Body of pancreas (tissue), 4 donors: ENCODE data around the gene NFKBIB. TPM values are rescaled to one million over a fixed set of nuclear protein-coding genes. Genes with fewer than 3 reads are reported as not detected.

Experiments used
- ATAC-seq: fragments of 150-250 bp; one replicate; pipeline ENCODE4 v1.9.1; 2016
- DNase-seq, 4 donors: peaks; one replicate each; pipeline ENCODE4 v3.0.0-alpha.2; 2019
- H3K27ac ChIP-seq, 4 donors: fragments of 200-600 bp; sonication (generic); 1 replicate in 3 of 4; 2 replicates in 1 of 4; pipeline versions ENCODE4 v1.5.1 to v1.6.1; 2016 to 2019; ENCODE audit warnings: mild to moderate bottlenecking in 1 of 4, mixed read lengths in 1 of 4, moderate library complexity in 1 of 4
- H3K27me3 ChIP-seq, 2 donors: fragments of 200-600 bp; sonication (generic); one replicate each; pipeline ENCODE4 v1.6.0; 2016; ENCODE audit warnings: mild to moderate bottlenecking in 1 of 2
- H3K36me3 ChIP-seq, 2 donors: fragments of 200-600 bp; sonication (generic); replicated peaks in 1 of 2; 2 replicates each; pipeline ENCODE4 v1.5.1; 2016; ENCODE audit warnings: low read depth in 2 of 2; ENCODE audit not compliant: insufficient read depth in 1 of 2
- H3K4me1 ChIP-seq: fragments of 200-600 bp; sonication (generic); one replicate; pipeline ENCODE4 v1.6.0; 2016
- H3K4me3 ChIP-seq, 2 donors: fragments of 200-600 bp; sonication (generic); 1 replicate in 1 of 2; 2 replicates in 1 of 2; pipeline ENCODE4 v1.5.1; 2016 to 2019
- H3K9me3 ChIP-seq, 3 donors: fragments of 200-600 bp; sonication (generic); 1 replicate in 2 of 3; 2 replicates in 1 of 3; pipeline ENCODE4 v1.5.1; 2016
- CTCF ChIP-seq, 7 experiments: fragments of 450-650 bp in 4 of 7; fragments of 200-600 bp in 3 of 7; sonication (generic) in 3 of 7; IDR thresholded peaks; one replicate each; pipeline ENCODE4 v1.5.1; 2016 to 2019; ENCODE audit warnings: antibody characterized with exemption in 7 of 7
- POLR2A ChIP-seq, 3 donors: fragments of 450-650 bp; IDR thresholded peaks; one replicate each; pipeline ENCODE4 v1.6.1; 2016; ENCODE audit warnings: antibody characterized with exemption in 3 of 3, mild to moderate bottlenecking in 2 of 3
- WGBS, 2 donors: methylation state at CpG; one replicate each; pipeline ENCODE4 v1.1.5; 2017; 5-methylcytosine and 5-hydroxymethylcytosine counted together
- intact Hi-C: fragments of 100-400 bp; cut with DNase I; formaldehyde crosslinking; loops from one replicate; pipeline ENCODE4 v1.15.1; 2023
- total RNA-seq, 2 donors: library from RNA; depleted of rRNA; stranded (reverse); fragments of >200 nt; gene quantifications; one replicate each; pipeline ENCODE4 v1.1.0, GENCODE V29; 2016

The NFKBIB gene
- total RNA-seq, 2 donors from 2014 or later, result 7.8 to 28.3 TPM

- no peak overlapping the region for H3K27ac ChIP-seq
- no peak overlapping the region for H3K4me3 ChIP-seq
- WGBS, 2 donors, result 92 to 96% methylated on average over 10 to 11 of the region's 12 CpGs
- TF ChIP-seq CTCF (IDR thresholded peaks at IDR 0.05) (no peak), POLR2A (IDR thresholded peaks at IDR 0.05) (no peak)
- peaks cover 2 to 7% of the 10 kb centered on the region in 2 donors for H3K36me3 ChIP-seq
- no peaks in the 10 kb centered on the region for H3K4me1 ChIP-seq
- H3K9me3 ChIP-seq, result no peaks in the 10 kb centered on the region
- H3K27me3 ChIP-seq, result no peaks in the 10 kb centered on the region
- intact Hi-C loops, result loop anchor here (10.0 kb wide), 1 partner anchor 386 kb away; no protein-coding TSS in a partner anchor
- DNase-seq, result no peak
- ATAC-seq, result no peak
These were observed 10.7 kb downstream of the NFKBIB start for GRCh38 chr19:38910488-38910887.

- Histone ChIP-seq H3K4me1 (no peaks in the 10 kb centered on the region), H3K27ac (no peak overlapping the region), H3K4me3 (no peak overlapping the region), H3K9me3 (no peaks in the 10 kb centered on the region), H3K36me3 (peaks cover 0 to 7% of the 10 kb centered on the region in 2 donors), H3K27me3 (no peaks in the 10 kb centered on the region)
- DNase-seq (no peak), ATAC-seq (no peak)
- WGBS, 2 donors, result 46 to 57% methylated on average over 6 to 14 of the region's 16 CpGs
- no peak for TF ChIP-seq POLR2A (IDR thresholded peaks at IDR 0.05)
- no peak for TF ChIP-seq CTCF (IDR thresholded peaks at IDR 0.05)
- intact Hi-C loops, result loop anchor here (10.0 kb wide), 1 partner anchor 387 kb away; no protein-coding TSS in a partner anchor
These were observed 11.7 kb downstream of the NFKBIB start for GRCh38 chr19:38911388-38912001.

GRCh38 chr19:38912600-38913514, 13.1 kb downstream of the NFKBIB start:
- Histone ChIP-seq H3K27ac (no peak overlapping the region), H3K4me3 (no peak overlapping the region), H3K9me3 (no peaks in the 10 kb centered on the region), H3K27me3 (no peaks in the 10 kb centered on the region), H3K4me1 (no peaks in the 10 kb centered on the region), H3K36me3 (no peaks in the 10 kb centered on the region)
- TF ChIP-seq CTCF (IDR thresholded peaks at IDR 0.05) (no peak), POLR2A (IDR thresholded peaks at IDR 0.05) (no peak)
- 67 to 71% methylated on average over 8 to 12 of the region's 12 CpGs for WGBS, 2 donors
- DNase-seq, result no peak
- ATAC-seq, result no peak
- intact Hi-C loops, result loop anchor here (10.0 kb wide), 1 partner anchor 388 kb away; no protein-coding TSS in a partner anchor

DNA sequence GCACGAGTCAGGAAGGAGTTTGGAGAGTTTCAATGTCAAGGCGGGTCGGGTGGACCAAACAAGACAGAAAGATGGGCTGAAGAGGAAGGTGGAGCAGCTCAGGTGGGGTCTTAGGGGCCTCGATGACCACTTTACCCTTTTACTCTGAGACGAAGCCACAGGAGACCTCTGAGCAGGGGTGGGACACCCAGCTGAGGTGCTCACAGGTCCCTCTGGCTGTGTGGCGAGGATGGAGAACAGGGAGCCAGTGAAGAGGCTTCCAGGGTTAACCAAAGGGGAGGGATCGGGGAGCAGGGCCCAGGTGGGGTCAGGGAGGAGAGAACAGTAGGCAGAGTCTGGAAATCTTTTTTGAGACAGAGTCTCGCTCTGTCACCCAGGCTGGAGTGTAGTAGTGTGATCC, 14.2 kb downstream of the NFKBIB start:
- ATAC-seq, result no peak
- 86 to 92% methylated on average over 8 of the region's 8 CpGs for WGBS, 2 donors

More for the DNA sequence above, 14.2 kb downstream of the NFKBIB start:
- Histone ChIP-seq H3K4me3 (no peak overlapping the region), H3K9me3 (no peaks in the 10 kb centered on the region), H3K4me1 (no peaks in the 10 kb centered on the region), H3K27me3 (no peaks in the 10 kb centered on the region), H3K27ac (no peak overlapping the region), H3K36me3 (no peaks in the 10 kb centered on the region)
- intact Hi-C loops, result loop anchor here (10.0 kb wide), 1 partner anchor 389 kb away; no protein-coding TSS in a partner anchor
- TF ChIP-seq POLR2A (IDR thresholded peaks at IDR 0.05), result no peak
- no peak for DNase-seq
